GM18909 (cell line): ENCODE measurements around the gene LIN28B.
"Not testable (repeated sequence)": the region's sequence is repeated elsewhere in the genome, so short reads cannot be mapped to it uniquely, and the experiment has no call there.

Experiments
- ATAC-seq: cut with Tn5 transposase; IDR thresholded peaks from one replicate; pipeline ENCODE4 v1.9.1; 2021; ENCODE audit warnings: mild to moderate bottlenecking; ENCODE audit not compliant: unreplicated experiment, poor library complexity

LIN28B gene, protein sequence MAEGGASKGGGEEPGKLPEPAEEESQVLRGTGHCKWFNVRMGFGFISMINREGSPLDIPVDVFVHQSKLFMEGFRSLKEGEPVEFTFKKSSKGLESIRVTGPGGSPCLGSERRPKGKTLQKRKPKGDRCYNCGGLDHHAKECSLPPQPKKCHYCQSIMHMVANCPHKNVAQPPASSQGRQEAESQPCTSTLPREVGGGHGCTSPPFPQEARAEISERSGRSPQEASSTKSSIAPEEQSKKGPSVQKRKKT

GRCh38 chr6:104956731-104957294 is at the start of gene LIN28B:
Gene LIN28B, plus strand, starts transcription at chr6:104957107. Its CDS starts 144 bp downstream, at chr6:104957251.
- no peak for ATAC-seq

- no peak for ATAC-seq
These were observed 48.6 kb upstream of the LIN28B start for GRCh38 chr6:104908031-104908887.

GRCh38 chr6:104908888-104909525 is 47.9 kb upstream of the LIN28B start:
- ATAC-seq: no peak

- no peak for ATAC-seq
These were observed 35.0 kb upstream of the LIN28B start for GRCh38 chr6:104921896-104922295.

DNA sequence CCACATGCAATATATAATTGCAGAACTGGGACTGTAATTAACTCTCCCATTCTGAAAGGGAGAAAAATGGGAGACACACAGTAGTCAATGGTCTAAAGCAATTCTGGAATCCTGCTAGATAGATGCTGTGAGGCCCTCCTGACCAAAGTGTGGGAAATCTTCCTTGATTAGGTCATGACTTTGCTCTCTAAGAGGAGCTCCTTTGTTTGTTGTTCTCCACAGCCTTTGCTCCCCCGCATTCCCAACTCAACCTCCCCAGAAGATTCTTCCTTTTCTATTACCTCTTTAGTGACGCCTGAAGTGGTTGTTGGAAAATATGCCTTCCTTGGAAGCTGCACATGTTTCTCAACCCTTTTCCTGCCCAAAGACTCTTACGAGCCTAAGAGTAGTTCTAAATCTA is 28.8 kb upstream of the LIN28B start:
- ATAC-seq: no peak

DNA sequence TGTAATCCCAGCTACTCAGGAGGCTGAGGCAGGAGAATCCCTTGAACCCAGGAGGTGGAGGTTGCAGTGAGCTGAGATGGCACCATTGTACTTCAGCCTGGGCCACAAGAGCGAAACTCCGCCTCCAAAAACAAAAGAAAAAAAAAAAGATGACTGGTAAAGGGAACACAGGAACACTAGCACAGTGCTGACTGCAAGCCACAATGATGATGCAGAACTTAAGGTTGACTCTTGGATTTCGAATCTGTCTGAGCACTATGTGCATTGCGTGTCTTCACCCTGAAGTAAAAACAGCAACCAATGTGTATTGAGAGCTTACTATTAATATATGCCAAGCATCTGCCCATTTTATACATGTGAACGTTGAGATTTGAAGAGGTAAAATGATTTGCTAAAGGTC is 27.6 kb upstream of the LIN28B start:
- no peak for ATAC-seq

DNA sequence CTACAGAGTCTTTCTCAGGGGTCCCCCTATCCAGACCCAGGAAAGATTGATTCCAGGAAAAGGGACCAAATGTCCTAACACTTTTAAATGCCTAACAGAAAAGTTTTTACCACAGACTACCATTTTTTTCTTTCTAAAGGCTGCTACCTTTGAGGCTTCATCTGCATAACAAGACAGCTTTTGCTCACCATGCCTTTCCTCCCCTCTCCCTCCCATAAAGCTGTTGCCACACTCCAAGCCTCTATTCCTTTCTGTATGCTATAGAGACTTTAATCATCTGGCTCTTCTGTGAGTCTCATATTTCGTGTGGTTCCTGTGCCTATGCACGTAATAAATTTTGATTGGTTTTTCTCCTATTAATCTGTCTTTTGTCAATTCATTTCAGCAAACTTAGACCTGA is 26.0 kb upstream of the LIN28B start:
- no peak for ATAC-seq

GRCh38 chr6:104936766-104937535 is 20.0 kb upstream of the LIN28B start:
- ATAC-seq: no peak

DNA sequence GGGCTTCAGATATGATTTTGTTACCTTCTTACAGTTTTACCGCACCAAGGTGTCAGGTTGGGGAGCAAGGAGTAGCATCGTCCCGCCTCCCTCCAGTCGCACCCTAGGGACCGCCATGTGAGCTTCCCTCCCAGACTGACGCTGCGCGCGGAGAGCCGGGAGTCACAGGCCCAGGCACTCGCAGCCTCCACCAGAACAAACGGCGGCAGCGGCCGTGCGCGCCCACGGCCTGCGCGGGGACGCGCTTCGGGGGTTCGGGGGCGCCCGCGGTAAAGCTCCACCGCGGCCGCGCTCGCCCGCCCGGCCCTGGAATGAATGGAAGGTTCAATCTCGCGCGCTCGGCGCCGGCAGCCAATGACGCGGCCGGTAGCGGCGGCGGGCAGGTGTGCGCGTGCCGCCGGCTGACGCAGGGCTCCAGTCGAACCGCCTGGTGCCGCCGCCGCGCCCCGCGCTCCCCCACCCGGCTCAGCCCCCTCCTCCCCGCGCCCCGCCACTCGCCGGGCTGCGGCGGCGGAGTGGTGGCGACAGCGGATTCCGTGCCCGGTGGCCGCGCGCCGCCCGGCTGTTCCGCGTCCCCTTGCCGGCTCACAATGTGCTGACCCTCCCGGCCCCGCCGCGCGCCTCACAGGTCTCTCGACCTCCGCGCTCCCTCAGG is 16.5 kb upstream of the LIN28B start:
- ATAC-seq: no peak

GRCh38 chr6:104940893-104941728 is 15.8 kb upstream of the LIN28B start:
- ATAC-seq: peak; percentile 81

- ATAC-seq: no peak
These were observed 15.2 kb upstream of the LIN28B start for GRCh38 chr6:104941729-104942091.

GRCh38 chr6:104943781-104944180 is 13.1 kb upstream of the LIN28B start:
- ATAC-seq: no peak

DNA sequence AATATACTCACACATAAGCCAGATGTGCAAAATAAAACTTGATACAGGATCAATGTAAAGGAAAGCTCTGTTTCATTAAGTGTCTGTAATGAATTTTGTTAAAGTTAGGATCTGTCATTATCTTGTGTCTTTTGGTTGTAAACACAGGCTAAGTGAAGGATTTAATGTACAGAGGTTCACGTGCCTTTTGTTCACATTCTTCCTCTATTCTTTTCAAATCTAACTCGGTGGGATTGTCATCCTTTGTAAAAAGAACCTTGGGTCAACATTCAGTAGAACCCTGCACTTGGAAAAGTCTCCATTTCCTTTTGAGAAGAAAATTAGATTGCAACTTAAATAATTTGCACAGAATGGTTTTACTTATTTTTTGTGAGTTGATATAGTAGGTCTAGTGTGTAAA is 7.7 kb upstream of the LIN28B start:
- no peak for ATAC-seq

GRCh38 chr6:104951677-104952076 is 5.2 kb upstream of the LIN28B start:
- ATAC-seq: no peak

- no peak for ATAC-seq
These were observed 4.0 kb upstream of the LIN28B start for GRCh38 chr6:104952911-104953399.

GRCh38 chr6:104953400-104954189 is 3.3 kb upstream of the LIN28B start:
- ATAC-seq: not testable (repeated sequence)

DNA sequence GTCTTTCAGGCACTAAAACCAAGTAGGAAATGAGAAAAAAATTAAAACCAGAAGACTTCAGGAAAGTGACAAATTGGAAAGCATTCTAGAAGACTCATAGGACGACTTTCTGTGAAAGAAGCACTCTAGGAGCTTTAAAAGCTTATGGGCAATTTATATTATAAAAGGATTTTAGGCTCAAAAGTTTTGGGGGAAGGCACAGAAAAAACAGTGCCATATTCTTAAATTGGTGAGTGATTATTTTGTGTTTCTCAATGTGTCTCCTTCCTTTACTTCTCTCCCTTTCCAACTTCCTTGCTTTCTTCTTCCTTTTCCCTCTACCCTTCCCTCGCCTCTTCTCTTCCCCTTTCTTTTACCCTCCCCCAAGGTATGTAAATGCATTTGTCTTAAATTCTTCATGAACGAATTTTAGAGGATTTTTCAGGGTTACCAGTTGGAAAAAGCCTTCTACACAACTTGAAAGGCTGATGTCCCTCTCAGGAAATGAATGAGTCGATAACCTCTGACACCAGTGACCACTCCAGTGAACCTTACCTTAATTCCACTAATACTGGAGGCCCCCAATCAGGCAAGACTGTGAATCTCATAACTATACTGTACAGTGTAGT is 2.6 kb upstream of the LIN28B start:
- no peak for ATAC-seq

- ATAC-seq: no peak
These were observed 1.4 kb upstream of the LIN28B start for GRCh38 chr6:104955491-104955890.
